Epithelial cell of proximal tubule (primary cell): ENCODE results near the gene C1orf21. TPM values are rescaled to one million over a fixed set of nuclear protein-coding genes. Genes with fewer than 3 reads are reported as not detected.

Experiments
- DNase-seq: peaks from one replicate; pipeline ENCODE4 v3.0.0-alpha.2; 2011; ENCODE audit warnings: low read depth
- H3K4me3 ChIP-seq: 2 replicates; pipeline ENCODE4 v1.5.1; 2011; ENCODE audit warnings: low read depth, mild to moderate bottlenecking, low read length
- total RNA-seq: library from RNA; depleted of rRNA; stranded (reverse); fragments of >200 nt; gene quantifications from 2 replicates; pipeline ENCODE4 v1.2.3, GENCODE V29; 2015
- TF ChIP-seq, protein P1 (sequence below): conservative IDR thresholded peaks from 2 replicates; pipeline ENCODE4 v1.5.1; 2012; ENCODE audit warnings: low read depth, mild to moderate bottlenecking, low read length

The C1orf21 gene
- total RNA-seq, 1 donor from 2014 or later, result 2.3 TPM

- H3K4me3 ChIP-seq, result no peak overlapping the region
- DNase-seq, result no peak
- TF ChIP-seq, protein P1, sequence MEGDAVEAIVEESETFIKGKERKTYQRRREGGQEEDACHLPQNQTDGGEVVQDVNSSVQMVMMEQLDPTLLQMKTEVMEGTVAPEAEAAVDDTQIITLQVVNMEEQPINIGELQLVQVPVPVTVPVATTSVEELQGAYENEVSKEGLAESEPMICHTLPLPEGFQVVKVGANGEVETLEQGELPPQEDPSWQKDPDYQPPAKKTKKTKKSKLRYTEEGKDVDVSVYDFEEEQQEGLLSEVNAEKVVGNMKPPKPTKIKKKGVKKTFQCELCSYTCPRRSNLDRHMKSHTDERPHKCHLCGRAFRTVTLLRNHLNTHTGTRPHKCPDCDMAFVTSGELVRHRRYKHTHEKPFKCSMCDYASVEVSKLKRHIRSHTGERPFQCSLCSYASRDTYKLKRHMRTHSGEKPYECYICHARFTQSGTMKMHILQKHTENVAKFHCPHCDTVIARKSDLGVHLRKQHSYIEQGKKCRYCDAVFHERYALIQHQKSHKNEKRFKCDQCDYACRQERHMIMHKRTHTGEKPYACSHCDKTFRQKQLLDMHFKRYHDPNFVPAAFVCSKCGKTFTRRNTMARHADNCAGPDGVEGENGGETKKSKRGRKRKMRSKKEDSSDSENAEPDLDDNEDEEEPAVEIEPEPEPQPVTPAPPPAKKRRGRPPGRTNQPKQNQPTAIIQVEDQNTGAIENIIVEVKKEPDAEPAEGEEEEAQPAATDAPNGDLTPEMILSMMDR, result no peak
Measured at GRCh38 chr1:184476187-184476586, 89.4 kb downstream of the C1orf21 start.

DNA sequence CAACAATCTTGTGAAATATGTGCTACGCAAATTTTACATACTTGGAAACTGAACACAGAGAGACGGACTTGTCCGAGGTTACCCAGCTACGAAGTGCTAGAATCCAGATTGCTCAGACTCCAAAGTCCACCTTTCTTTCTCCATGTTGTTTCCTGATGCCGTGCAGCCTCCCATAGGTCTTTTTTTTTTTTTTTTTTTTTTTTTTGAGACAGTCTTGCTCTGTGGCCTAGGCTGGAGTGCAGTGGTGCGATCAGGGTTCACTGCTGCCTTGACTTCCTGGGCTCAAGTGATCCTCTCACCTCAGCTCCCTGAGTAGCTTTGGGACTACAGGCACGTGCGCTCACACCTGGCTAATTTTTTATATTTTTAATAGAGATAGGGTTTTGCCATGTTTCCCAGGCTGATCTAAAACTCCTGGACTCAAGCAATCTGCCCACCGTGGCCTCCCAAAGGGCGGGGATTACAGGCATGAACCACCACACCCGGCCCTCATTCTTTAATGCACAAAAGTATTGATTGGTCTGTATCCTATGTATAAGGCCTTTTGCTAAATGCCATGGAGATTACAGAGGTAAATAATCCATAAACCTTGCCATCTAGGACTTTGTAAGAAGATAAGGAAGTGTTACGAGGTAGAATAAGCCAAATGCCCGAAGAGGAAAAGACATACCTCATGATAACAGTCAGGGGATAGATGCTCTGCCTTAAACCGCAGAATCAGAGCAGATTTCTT is 92.8 kb downstream of the C1orf21 start:
- H3K4me3 ChIP-seq, result no peak overlapping the region
- DNase-seq, result no peak
- TF ChIP-seq, protein P1, result no peak

DNA sequence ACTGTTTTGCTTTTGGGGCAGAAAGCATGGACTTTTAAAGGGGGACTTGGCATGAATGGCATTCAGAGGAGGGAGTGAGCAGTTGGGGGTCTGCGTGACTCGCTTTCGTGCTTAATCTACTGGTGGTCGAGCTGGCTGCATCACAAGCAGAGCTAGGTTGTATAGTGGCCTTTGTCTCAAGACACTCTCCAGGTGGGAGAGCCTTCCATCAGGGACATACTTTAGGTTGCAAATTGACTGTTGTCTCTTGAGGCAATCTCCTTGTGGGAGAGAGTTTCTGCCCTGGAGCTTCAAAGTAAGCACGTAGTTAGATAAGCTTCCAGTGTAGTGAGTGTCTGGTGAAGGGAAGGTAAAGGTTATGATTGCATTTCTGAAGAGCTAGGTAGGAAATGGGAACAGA is 93.9 kb downstream of the C1orf21 start:
- H3K4me3 ChIP-seq, result no peak overlapping the region
- TF ChIP-seq, protein P1, result no peak
- no peak for DNase-seq

DNA sequence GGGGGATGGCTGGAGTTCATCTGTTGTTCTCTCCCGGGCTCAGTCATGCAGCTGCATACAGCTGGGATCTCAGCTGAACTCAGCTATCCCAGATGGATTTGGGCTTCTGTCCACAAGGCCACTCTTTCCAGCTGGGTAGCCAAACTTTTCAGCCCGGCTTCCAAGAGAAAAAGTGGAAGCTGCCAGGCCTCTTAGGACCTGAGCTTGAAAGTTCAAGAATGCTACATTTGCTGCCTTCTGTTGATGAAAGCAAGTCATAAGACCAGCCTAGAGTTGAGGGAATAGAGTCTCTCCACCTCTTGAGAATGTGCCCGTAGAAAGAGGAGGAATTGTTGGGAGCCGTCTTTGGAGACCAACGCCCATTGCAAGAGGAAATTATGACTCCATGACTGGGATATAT is 95.3 kb downstream of the C1orf21 start:
- TF ChIP-seq, protein P1, result no peak
- DNase-seq, result no peak
- no peak overlapping the region for H3K4me3 ChIP-seq

DNA sequence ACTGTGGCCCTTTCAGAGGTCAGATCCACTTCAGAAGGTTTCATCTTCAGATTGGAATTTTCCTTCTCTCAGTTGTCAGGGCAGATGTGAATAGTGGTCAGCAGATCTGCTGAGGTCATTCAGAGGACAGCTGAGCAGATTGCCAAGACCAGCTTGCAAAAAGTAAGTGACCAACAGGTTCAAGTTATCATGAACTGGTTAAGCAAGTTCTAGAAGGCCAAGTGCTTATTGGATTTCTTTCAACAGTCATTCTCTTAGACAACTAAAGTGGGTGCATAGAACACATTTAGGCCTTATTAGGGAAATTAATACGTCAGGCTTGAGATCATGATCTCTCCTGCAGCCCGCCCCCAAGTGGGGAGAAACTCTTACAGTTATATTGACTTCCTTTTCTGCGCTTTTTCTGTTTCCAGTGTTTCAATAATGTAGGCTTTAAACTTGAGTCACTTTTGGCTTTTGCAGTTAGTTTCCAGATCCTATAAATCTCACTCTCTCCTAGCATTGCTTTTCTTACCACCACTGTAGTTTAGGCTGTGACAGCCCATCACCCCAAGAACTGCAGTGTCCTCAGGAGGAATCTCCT is 96.4 kb downstream of the C1orf21 start:
- TF ChIP-seq, protein P1, result peak; percentile 9
- DNase-seq, result peak; percentile 23

DNA sequence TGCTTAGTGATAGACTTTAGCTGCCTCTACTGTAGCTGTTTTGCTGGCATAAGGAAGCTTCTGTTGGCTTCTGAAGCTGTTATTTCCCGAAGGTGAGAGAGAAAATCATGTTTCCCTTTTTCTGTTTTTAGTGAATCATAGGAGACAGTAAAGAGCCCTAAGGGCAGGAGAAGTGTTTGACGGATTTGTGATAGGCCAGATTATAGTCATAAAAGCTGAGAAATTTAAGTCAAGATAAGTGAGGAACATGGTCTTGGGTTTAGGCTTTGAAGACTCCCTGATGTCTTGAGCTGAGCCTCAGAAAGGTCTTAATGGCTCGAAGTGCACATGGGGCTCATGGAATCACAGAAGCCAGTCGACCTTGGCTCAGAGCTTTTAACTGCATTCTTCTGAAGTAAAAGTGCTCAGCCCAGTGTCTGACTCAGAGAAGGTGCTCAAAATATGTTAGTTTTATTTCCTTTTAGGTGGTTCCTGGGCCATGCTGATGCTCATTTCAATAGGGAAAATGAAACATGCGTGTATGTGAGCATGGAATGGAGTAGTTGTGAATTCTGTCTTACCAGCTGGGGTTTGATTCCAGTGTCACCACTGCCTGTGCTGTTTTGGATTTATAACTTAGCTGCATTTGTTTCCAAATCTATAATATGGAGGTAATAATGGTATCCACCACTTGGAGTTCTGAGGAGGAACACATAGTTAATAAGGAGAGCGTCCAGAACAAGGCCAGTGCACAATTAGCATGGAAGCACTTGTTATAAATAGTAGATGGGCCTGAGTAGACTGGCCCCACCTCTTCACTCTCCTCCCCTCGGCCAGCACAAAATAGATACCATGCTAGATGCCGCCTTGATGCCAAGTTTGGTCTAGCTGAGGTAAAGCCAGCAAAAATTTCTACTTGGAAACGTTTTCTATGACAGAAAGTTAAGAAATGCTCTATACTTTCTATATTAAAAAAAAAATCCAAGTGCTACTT is 99.2 kb downstream of the C1orf21 start:
- TF ChIP-seq, protein P1, result no peak
- no peak overlapping the region for H3K4me3 ChIP-seq
- DNase-seq, result no peak

More for the DNA sequence above, 96.4 kb downstream of the C1orf21 start:
- no peak overlapping the region for H3K4me3 ChIP-seq
